ENCODE measurements around the gene NUMBL. TPM values are rescaled to one million over a fixed set of nuclear protein-coding genes. Genes with fewer than 3 reads are reported as not detected.
A peak's percentile ranks its signal among the peaks of the same experiment; 100 is the strongest.
"Not testable (repeated sequence)": the region's sequence is repeated elsewhere in the genome, so short reads cannot be mapped to it uniquely, and the experiment has no call there.

The NUMBL gene
- total RNA-seq, 2 experiments from 2014 or later = 5.1 to 6.0 TPM

- no peaks in the 10 kb centered on the region for H3K9me3 Mint-ChIP-seq (ENCODE audit: insufficient read depth)
- POLR2A ChIA-PET = interaction anchor here (0.6 kb wide), 1 partner anchor 981 kb away, joined by 3 read pairs; no protein-coding TSS in a partner anchor
- ATAC-seq (no peak), DNase-seq (no peak)
- peaks cover 14% of the 10 kb centered on the region for H3K27me3 Mint-ChIP-seq (ENCODE audit: low read depth)
- CTCF ChIA-PET = interaction anchor here (0.7 to 5.5 kb wide), 4 partner anchors 13 to 100 kb away, joined by 3 to 60 read pairs (median 30); no protein-coding TSS in a partner anchor
- H3K36me3 Mint-ChIP-seq (ENCODE audit: low read depth) = peaks cover 4% of the 10 kb centered on the region
- H3K4me3 Mint-ChIP-seq = no peak overlapping the region
- no peak overlapping the region for H3K27ac Mint-ChIP-seq
- peaks cover 6% of the 10 kb centered on the region for H3K4me1 Mint-ChIP-seq (ENCODE audit: low read depth)
Observed at GRCh38 chr19:40632311-40633036, 58.0 kb downstream of the NUMBL start.

GRCh38 chr19:40630571-40631160 lies 59.8 kb downstream of the NUMBL start:
- CTCF ChIA-PET = interaction anchor here (1.1 kb wide), 1 partner anchor 325 kb away, joined by 3 read pairs; no protein-coding TSS in a partner anchor
- ATAC-seq (no peak), DNase-seq (no peak)
- Mint-ChIP-seq H3K4me1 (ENCODE audit: low read depth) (peaks cover 13% of the 10 kb centered on the region), H3K4me3 (no peak overlapping the region), H3K27ac (no peak overlapping the region), H3K36me3 (ENCODE audit: low read depth) (peaks cover 7% of the 10 kb centered on the region), H3K27me3 (ENCODE audit: low read depth) (peaks cover 13% of the 10 kb centered on the region), H3K9me3 (ENCODE audit: insufficient read depth) (no peaks in the 10 kb centered on the region)
- POLR2A ChIA-PET = interaction anchor here (0.7 kb wide), 1 partner anchor 9 kb away, joined by 3 read pairs; no protein-coding TSS in a partner anchor

- H3K36me3 Mint-ChIP-seq (ENCODE audit: low read depth) = peaks cover 11% of the 10 kb centered on the region
- DNase-seq = no peak
- H3K9me3 Mint-ChIP-seq (ENCODE audit: insufficient read depth) = no peaks in the 10 kb centered on the region
- ATAC-seq = no peak
- ChIA-PET POLR2A (no interaction called here), CTCF (no interaction called here)
- H3K4me1 Mint-ChIP-seq (ENCODE audit: low read depth) = peaks cover 18% of the 10 kb centered on the region
- no peak overlapping the region for H3K4me3 Mint-ChIP-seq
- H3K27ac Mint-ChIP-seq = no peak overlapping the region
- H3K27me3 Mint-ChIP-seq (ENCODE audit: low read depth) = peaks cover 5% of the 10 kb centered on the region
Observed at GRCh38 chr19:40629346-40629745, 61.1 kb downstream of the NUMBL start.

- Mint-ChIP-seq H3K27me3 (ENCODE audit: low read depth) (no peaks in the 10 kb centered on the region), H3K4me3 (no peak overlapping the region), H3K4me1 (ENCODE audit: low read depth) (peaks cover 18% of the 10 kb centered on the region), H3K9me3 (ENCODE audit: insufficient read depth) (no peaks in the 10 kb centered on the region), H3K36me3 (ENCODE audit: low read depth) (peaks cover 11% of the 10 kb centered on the region), H3K27ac (no peak overlapping the region)
- ATAC-seq (no peak), DNase-seq (no peak)
- POLR2A ChIA-PET = interaction anchor here (0.6 to 0.7 kb wide), 2 partner anchors 810 to 1879 kb away, joined by 3 read pairs; no protein-coding TSS in a partner anchor
- CTCF ChIA-PET = no interaction called here
Observed at GRCh38 chr19:40627486-40628279, 62.8 kb downstream of the NUMBL start.

GRCh38 chr19:40626918-40627317 lies 63.5 kb downstream of the NUMBL start:
- ATAC-seq (no peak), DNase-seq (no peak)
- no peak overlapping the region for H3K4me3 Mint-ChIP-seq
- ChIA-PET POLR2A (interaction anchor here (0.7 kb wide), 1 partner anchor 1878 kb away, joined by 3 read pairs; no protein-coding TSS in a partner anchor), CTCF (interaction anchor here (1.0 kb wide), 1 partner anchor 8 kb away, joined by 4 read pairs; no protein-coding TSS in a partner anchor)
- H3K27ac Mint-ChIP-seq = no peak overlapping the region
- peaks cover 18% of the 10 kb centered on the region for H3K4me1 Mint-ChIP-seq (ENCODE audit: low read depth)
- H3K36me3 Mint-ChIP-seq (ENCODE audit: low read depth) = peaks cover 13% of the 10 kb centered on the region
- H3K9me3 Mint-ChIP-seq (ENCODE audit: insufficient read depth) = no peaks in the 10 kb centered on the region
- no peaks in the 10 kb centered on the region for H3K27me3 Mint-ChIP-seq (ENCODE audit: low read depth)

GRCh38 chr19:40625406-40626120 lies 64.9 kb downstream of the NUMBL start:
- DNase-seq (no peak), ATAC-seq (no peak)
- H3K4me3 Mint-ChIP-seq = no peak overlapping the region
- H3K36me3 Mint-ChIP-seq (ENCODE audit: low read depth) = peaks cover 18% of the 10 kb centered on the region
- peak overlapping the region; percentile 56 for H3K27ac Mint-ChIP-seq
- POLR2A ChIA-PET = no interaction called here
- H3K27me3 Mint-ChIP-seq (ENCODE audit: low read depth) = no peaks in the 10 kb centered on the region
- CTCF ChIA-PET = interaction anchor here (3.2 kb wide), 1 partner anchor 9 kb away, joined by 22 read pairs; no protein-coding TSS in a partner anchor
- peaks cover 18% of the 10 kb centered on the region for H3K4me1 Mint-ChIP-seq (ENCODE audit: low read depth)
- H3K9me3 Mint-ChIP-seq (ENCODE audit: insufficient read depth) = no peaks in the 10 kb centered on the region

GRCh38 chr19:40624369-40625153 lies 65.9 kb downstream of the NUMBL start:
- POLR2A ChIA-PET; H3K4me3 Mint-ChIP-seq; DNase-seq; H3K27me3 Mint-ChIP-seq (ENCODE audit: low read depth); H3K9me3 Mint-ChIP-seq (ENCODE audit: insufficient read depth); ATAC-seq: not testable (repeated sequence)
- H3K4me1 Mint-ChIP-seq (ENCODE audit: low read depth) = peaks cover 16% of the 10 kb centered on the region
- H3K27ac Mint-ChIP-seq = peak overlapping the region; percentile 35
- CTCF ChIA-PET = interaction anchor here (1.4 to 3.2 kb wide), 2 partner anchors 10 to 93 kb away, joined by 3 to 22 read pairs; no protein-coding TSS in a partner anchor
- H3K36me3 Mint-ChIP-seq (ENCODE audit: low read depth) = peaks cover 18% of the 10 kb centered on the region

- ChIA-PET CTCF (interaction anchor here (1.4 to 3.2 kb wide), 2 partner anchors 11 to 92 kb away, joined by 3 to 22 read pairs; no protein-coding TSS in a partner anchor), POLR2A (interaction anchor here (0.6 kb wide), 1 partner anchor 175 kb away, joined by 3 read pairs; the partner anchor contains the start of gene EGLN2)
- peaks cover 18% of the 10 kb centered on the region for H3K36me3 Mint-ChIP-seq (ENCODE audit: low read depth)
- no peak for DNase-seq
- no peaks in the 10 kb centered on the region for H3K27me3 Mint-ChIP-seq (ENCODE audit: low read depth)
- ATAC-seq = peak; percentile 35
- H3K9me3 Mint-ChIP-seq (ENCODE audit: insufficient read depth) = no peaks in the 10 kb centered on the region
- no peak overlapping the region for H3K27ac Mint-ChIP-seq
- peaks cover 16% of the 10 kb centered on the region for H3K4me1 Mint-ChIP-seq (ENCODE audit: low read depth)
- H3K4me3 Mint-ChIP-seq = no peak overlapping the region
Observed at GRCh38 chr19:40623403-40624251, 66.8 kb downstream of the NUMBL start.

- no peaks in the 10 kb centered on the region for H3K27me3 Mint-ChIP-seq (ENCODE audit: low read depth)
- no peak for ATAC-seq
- peaks cover 18% of the 10 kb centered on the region for H3K36me3 Mint-ChIP-seq (ENCODE audit: low read depth)
- H3K4me1 Mint-ChIP-seq (ENCODE audit: low read depth) = peaks cover 16% of the 10 kb centered on the region
- H3K9me3 Mint-ChIP-seq (ENCODE audit: insufficient read depth) = no peaks in the 10 kb centered on the region
- no peak for DNase-seq
- POLR2A ChIA-PET = no interaction called here
- CTCF ChIA-PET = interaction anchor here (3.2 kb wide), 1 partner anchor 11 kb away, joined by 22 read pairs; no protein-coding TSS in a partner anchor
- no peak overlapping the region for H3K4me3 Mint-ChIP-seq
- H3K27ac Mint-ChIP-seq = no peak overlapping the region
Observed at GRCh38 chr19:40622773-40623075, 67.7 kb downstream of the NUMBL start.

Data from activated CD8-positive, alpha-beta T cell treated with anti-CD3 and anti-CD28 coated beads, Interleukin-2, amount 10 ng/mL, durations not matched to agents 7 days and 5 days (primary cell).